Kidney epithelial cell (primary cell): ENCODE data around the gene DLGAP1. TPM values are rescaled to one million over a fixed set of nuclear protein-coding genes. Genes with fewer than 3 reads are reported as not detected.

Experiments
- DNase-seq: peaks from one replicate; pipeline ENCODE4 v3.0.0-alpha.2; 2010; ENCODE audit warnings: low read depth
- H3K27me3 ChIP-seq: 2 replicates; pipeline ENCODE4 v1.6.0; 2011; ENCODE audit warnings: low read length; ENCODE audit not compliant: control insufficient read depth, insufficient read depth
- H3K36me3 ChIP-seq: 2 replicates; pipeline ENCODE4 v1.5.1; 2011; ENCODE audit warnings: low read length; ENCODE audit not compliant: control insufficient read depth, insufficient read depth
- H3K4me3 ChIP-seq: 2 replicates; pipeline ENCODE4 v1.5.1; 2011; ENCODE audit warnings: low read depth, mild to moderate bottlenecking, control low read depth, low read length
- CTCF ChIP-seq: IDR thresholded peaks from 2 replicates; pipeline ENCODE4 v1.5.1; 2011; ENCODE audit warnings: mild to moderate bottlenecking, moderate library complexity, low read length, control low read depth, inconsistent platforms; ENCODE audit not compliant: insufficient read depth, poor library complexity, severe bottlenecking
- total RNA-seq: library from RNA; depleted of rRNA; stranded (reverse); fragments of >200 nt; gene quantifications from 2 replicates; pipeline ENCODE4 v1.2.3, GENCODE V29; 2015

Gene DLGAP1
- total RNA-seq, 1 donor from 2014 or later = 2.6 TPM

GRCh38 chr18:4270988-4271387 is 184.1 kb downstream of the DLGAP1 start:
- H3K27me3 ChIP-seq = no peaks in the 10 kb centered on the region
- no peak for TF ChIP-seq CTCF

GRCh38 chr18:4270016-4270415 is 185.1 kb downstream of the DLGAP1 start:
- Histone ChIP-seq H3K4me3 (no peak overlapping the region), H3K36me3 (no peaks in the 10 kb centered on the region), H3K27me3 (no peaks in the 10 kb centered on the region)
- TF ChIP-seq CTCF = no peak
- DNase-seq = no peak

More at GRCh38 chr18:4270988-4271387, 184.1 kb downstream of the DLGAP1 start:
- H3K36me3 ChIP-seq = no peaks in the 10 kb centered on the region
- no peak overlapping the region for H3K4me3 ChIP-seq
- no peak for DNase-seq

GRCh38 chr18:4267641-4268040 is 187.5 kb downstream of the DLGAP1 start:
- no peaks in the 10 kb centered on the region for H3K27me3 ChIP-seq

GRCh38 chr18:4264347-4264791 is 190.7 kb downstream of the DLGAP1 start:
- Histone ChIP-seq H3K36me3 (no peaks in the 10 kb centered on the region), H3K4me3 (no peak overlapping the region), H3K27me3 (no peaks in the 10 kb centered on the region)
- no peak for TF ChIP-seq CTCF
- DNase-seq = no peak

More at GRCh38 chr18:4267641-4268040, 187.5 kb downstream of the DLGAP1 start:
- DNase-seq = no peak
- TF ChIP-seq CTCF = no peak
- no peak overlapping the region for H3K4me3 ChIP-seq
- H3K36me3 ChIP-seq = no peaks in the 10 kb centered on the region

- no peak for DNase-seq
- Histone ChIP-seq H3K36me3 (no peaks in the 10 kb centered on the region), H3K4me3 (no peak overlapping the region), H3K27me3 (no peaks in the 10 kb centered on the region)
- no peak for TF ChIP-seq CTCF
Measured at GRCh38 chr18:4260107-4260506, 195.0 kb downstream of the DLGAP1 start.

GRCh38 chr18:4256766-4257417 is 198.2 kb downstream of the DLGAP1 start:
- no peak for TF ChIP-seq CTCF
- no peaks in the 10 kb centered on the region for H3K36me3 ChIP-seq
- no peaks in the 10 kb centered on the region for H3K27me3 ChIP-seq
- DNase-seq = no peak
- H3K4me3 ChIP-seq = no peak overlapping the region
